Glutamatergic neuron (in vitro differentiated cells): ENCODE data around the gene ANO10. TPM values are rescaled to one million over a fixed set of nuclear protein-coding genes. Genes with fewer than 3 reads are reported as not detected.

ENCODE experiments used
- DNase-seq: peaks from one replicate; pipeline ENCODE4 v3.0.0; 2022
- H3K27ac Mint-ChIP-seq: one replicate; pipeline ENCODE4 v1.8.0; 2020; ENCODE audit warnings: mild to moderate bottlenecking, mixed read lengths, inconsistent platforms; ENCODE audit not compliant: unreplicated experiment
- H3K27me3 Mint-ChIP-seq: one replicate; pipeline ENCODE4 v1.8.0; 2020; ENCODE audit warnings: mild to moderate bottlenecking, moderate library complexity, mixed read lengths, inconsistent platforms; ENCODE audit not compliant: unreplicated experiment
- H3K36me3 Mint-ChIP-seq: one replicate; pipeline ENCODE4 v1.8.0; 2020; ENCODE audit warnings: mild to moderate bottlenecking, mixed read lengths, inconsistent platforms; ENCODE audit not compliant: unreplicated experiment
- H3K4me1 Mint-ChIP-seq: one replicate; pipeline ENCODE4 v1.8.0; 2020; ENCODE audit warnings: mild to moderate bottlenecking, low read depth, mixed read lengths, inconsistent platforms; ENCODE audit not compliant: unreplicated experiment
- H3K4me3 Mint-ChIP-seq: one replicate; pipeline ENCODE4 v1.8.0; 2020; ENCODE audit warnings: mild to moderate bottlenecking, mixed read lengths, inconsistent platforms; ENCODE audit not compliant: unreplicated experiment
- H3K9me3 Mint-ChIP-seq: one replicate; pipeline ENCODE4 v1.8.0; 2020; ENCODE audit warnings: mild to moderate bottlenecking, moderate library complexity, mixed read lengths, inconsistent platforms; ENCODE audit not compliant: unreplicated experiment
- total RNA-seq: library from RNA; stranded (reverse); fragmentation: NEBNext Ultra II Directional; extraction: Animal tissue kit (Norgen Biotek cat#: 25700); gene quantifications from one replicate; pipeline ENCODE4 v1.2.1, GENCODE V29; 2021; ENCODE audit not compliant: unreplicated experiment
- TF ChIP-seq, protein P1 (sequence below): fragments of 200-600 bp; sonication (generic); IDR thresholded peaks from one replicate; pipeline ENCODE4 v1.5.0; 2021; ENCODE audit not compliant: partially characterized antibody, unreplicated experiment

ANO10 gene
- total RNA-seq, 1 donor from 2014 or later, result 44.9 TPM

- Mint-ChIP-seq H3K27me3 (no peaks in the 10 kb centered on the region), H3K4me1 (peaks cover 15% of the 10 kb centered on the region), H3K27ac (no peak overlapping the region), H3K36me3 (no peaks in the 10 kb centered on the region), H3K4me3 (no peak overlapping the region), H3K9me3 (no peaks in the 10 kb centered on the region)
- TF ChIP-seq, protein P1, sequence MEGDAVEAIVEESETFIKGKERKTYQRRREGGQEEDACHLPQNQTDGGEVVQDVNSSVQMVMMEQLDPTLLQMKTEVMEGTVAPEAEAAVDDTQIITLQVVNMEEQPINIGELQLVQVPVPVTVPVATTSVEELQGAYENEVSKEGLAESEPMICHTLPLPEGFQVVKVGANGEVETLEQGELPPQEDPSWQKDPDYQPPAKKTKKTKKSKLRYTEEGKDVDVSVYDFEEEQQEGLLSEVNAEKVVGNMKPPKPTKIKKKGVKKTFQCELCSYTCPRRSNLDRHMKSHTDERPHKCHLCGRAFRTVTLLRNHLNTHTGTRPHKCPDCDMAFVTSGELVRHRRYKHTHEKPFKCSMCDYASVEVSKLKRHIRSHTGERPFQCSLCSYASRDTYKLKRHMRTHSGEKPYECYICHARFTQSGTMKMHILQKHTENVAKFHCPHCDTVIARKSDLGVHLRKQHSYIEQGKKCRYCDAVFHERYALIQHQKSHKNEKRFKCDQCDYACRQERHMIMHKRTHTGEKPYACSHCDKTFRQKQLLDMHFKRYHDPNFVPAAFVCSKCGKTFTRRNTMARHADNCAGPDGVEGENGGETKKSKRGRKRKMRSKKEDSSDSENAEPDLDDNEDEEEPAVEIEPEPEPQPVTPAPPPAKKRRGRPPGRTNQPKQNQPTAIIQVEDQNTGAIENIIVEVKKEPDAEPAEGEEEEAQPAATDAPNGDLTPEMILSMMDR, result no peak
- DNase-seq, result no peak
These were observed 302.4 kb downstream of the ANO10 start for GRCh38 chr3:43319376-43319775.

- no peaks in the 10 kb centered on the region for H3K36me3 Mint-ChIP-seq
- H3K4me1 Mint-ChIP-seq, result peaks cover 15% of the 10 kb centered on the region
- DNase-seq, result no peak
- TF ChIP-seq, protein P1, result no peak
- H3K27ac Mint-ChIP-seq, result no peak overlapping the region
- H3K27me3 Mint-ChIP-seq, result no peaks in the 10 kb centered on the region
- H3K9me3 Mint-ChIP-seq, result no peaks in the 10 kb centered on the region
- no peak overlapping the region for H3K4me3 Mint-ChIP-seq
These were observed 304.1 kb downstream of the ANO10 start for GRCh38 chr3:43317461-43318316.

GRCh38 chr3:43316783-43317460, 304.9 kb downstream of the ANO10 start:
- DNase-seq, result no peak
- Mint-ChIP-seq H3K27me3 (no peaks in the 10 kb centered on the region), H3K27ac (no peak overlapping the region), H3K4me1 (peaks cover 15% of the 10 kb centered on the region), H3K9me3 (no peaks in the 10 kb centered on the region), H3K4me3 (no peak overlapping the region), H3K36me3 (no peaks in the 10 kb centered on the region)
- TF ChIP-seq, protein P1, result no peak

Other genes with a start within 250 kb of the ANO10 start
- 8.1 TPM for gene ABHD5, start 68.9 kb upstream of the ANO10 start, total RNA-seq